Right ventricle myocardium inferior (tissue), 1 donor: Measurements from ENCODE around the gene SLC7A11. TPM values are rescaled to one million over a fixed set of nuclear protein-coding genes. Genes with fewer than 3 reads are reported as not detected.
A peak's percentile ranks its signal among the peaks of the same experiment; 100 is the strongest.
"Not testable (repeated sequence)": the region's sequence is repeated elsewhere in the genome, so short reads cannot be mapped to it uniquely, and the experiment has no call there.

Experiments
- ATAC-seq: fragments of 200-7000 bp; cut with Tn5 transposase; one replicate; pipeline ENCODE4 v1.9.1; 2020; ENCODE audit warnings: mild to moderate bottlenecking, moderate library complexity
- DNase-seq: peaks from one replicate; pipeline ENCODE4 v3.0.0; 2021; ENCODE audit errors: missing footprints
- intact Hi-C: fragments of 100-400 bp; cut with DNase I; formaldehyde crosslinking; loops from one replicate; pipeline ENCODE4 v1.11.0; 2022
- total RNA-seq: library from RNA; stranded (reverse); fragmentation: NEBNext Ultra II Directional; extraction: Animal tissue kit (Norgen Biotek cat#: 25700); gene quantifications from one replicate; pipeline ENCODE4 v1.2.1, GENCODE V29; 2021
- donor health status: DM: no; HTN: yes; CAD: no; lungs with severe emphysema.

SLC7A11 gene
- total RNA-seq, 1 donor from 2014 or later: 0.46 TPM

DNA sequence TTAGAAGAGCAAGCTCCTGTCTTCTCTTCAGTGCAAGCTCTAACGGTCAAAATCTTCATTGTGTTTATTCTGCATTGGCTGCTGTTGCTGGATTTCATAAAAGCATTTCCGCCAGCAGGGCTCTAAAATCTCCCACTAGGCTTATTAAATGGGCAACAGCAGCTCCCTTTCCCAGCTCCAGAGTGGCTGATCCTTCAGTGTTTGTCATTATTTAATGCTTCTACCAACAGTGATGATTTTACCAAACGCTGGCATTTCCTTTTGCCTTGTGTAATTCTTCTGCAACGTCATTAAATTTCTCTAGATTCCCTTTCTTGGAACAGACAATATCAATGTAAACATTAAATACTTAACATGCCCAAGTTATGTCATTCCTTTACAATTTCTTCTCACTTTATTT lies 20.1 kb downstream of the SLC7A11 start:
- intact Hi-C loops: no loop called here
- DNase-seq (no peak), ATAC-seq (no peak)

DNA sequence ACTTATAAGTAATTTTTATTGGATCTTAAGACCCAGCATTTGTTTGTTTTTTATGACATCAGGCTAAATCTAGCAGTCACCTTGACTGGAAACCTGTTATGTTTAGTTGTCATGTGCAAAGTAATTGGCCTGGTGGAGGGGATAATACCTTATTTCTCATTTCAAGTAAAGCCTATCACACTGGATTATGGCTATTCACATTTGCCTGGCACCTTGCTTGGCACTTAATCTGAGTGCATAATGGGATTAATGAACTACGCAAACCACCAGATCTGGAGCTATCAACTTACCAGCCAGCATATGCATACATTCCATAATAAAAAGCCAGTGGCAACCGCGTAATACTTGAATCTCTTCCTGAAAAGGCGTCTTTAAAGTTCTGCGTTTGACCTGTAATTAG lies 23.2 kb downstream of the SLC7A11 start:
- DNase-seq: no peak
- intact Hi-C loops: no loop called here
- ATAC-seq: no peak

DNA sequence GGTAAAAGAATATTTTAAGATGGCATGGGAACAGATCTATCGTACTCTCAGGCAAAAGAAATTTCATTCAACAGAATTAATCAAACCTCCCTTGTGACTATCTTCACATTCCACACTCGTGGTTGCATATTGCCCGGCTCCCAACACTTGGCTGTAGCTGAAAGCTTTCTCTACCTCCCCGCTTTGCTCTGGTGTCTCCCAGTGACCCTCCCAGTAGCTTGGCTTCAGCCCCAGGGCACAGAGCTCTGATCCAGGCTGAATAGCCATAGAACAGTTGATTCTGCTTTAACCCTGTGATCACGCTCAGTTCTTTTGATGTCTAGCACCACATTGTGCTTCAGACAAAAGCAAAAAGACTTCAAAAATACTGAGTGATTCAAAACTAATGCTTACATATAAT lies 24.6 kb downstream of the SLC7A11 start:
- intact Hi-C loops: no loop called here
- peak; percentile 27 for DNase-seq

DNA sequence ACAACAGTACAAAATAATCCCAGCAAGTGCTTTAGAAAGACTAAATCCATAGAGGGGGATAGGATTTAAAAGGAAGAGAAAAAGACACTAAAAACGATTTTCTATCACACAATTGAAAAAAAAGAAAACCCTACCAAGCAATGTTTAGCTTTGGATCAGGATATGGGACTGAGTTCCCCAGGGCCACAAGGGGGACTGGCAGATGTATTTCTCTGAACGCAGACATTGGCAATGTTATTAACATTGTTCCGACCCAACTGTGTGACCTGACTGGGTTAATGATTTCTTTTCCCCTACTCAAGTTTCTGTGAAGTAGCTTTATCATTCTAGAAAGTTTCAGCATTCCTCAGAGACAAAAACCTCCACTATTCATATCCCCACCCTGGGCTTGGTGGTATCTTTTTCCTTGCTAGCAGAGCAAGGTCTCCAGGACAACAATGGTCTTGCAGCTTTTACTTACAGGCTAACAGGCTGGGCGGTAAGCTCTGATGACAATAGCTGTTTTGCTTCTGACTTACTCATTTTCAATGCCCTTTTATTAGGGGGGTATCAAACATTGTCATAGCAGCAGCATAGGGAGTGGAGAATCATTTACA lies 25.8 kb downstream of the SLC7A11 start:
- DNase-seq: no peak
- ATAC-seq: no peak
- intact Hi-C loops: no loop called here

More for the DNA sequence above, 24.6 kb downstream of the SLC7A11 start:
- peak; percentile 62 for ATAC-seq

DNA sequence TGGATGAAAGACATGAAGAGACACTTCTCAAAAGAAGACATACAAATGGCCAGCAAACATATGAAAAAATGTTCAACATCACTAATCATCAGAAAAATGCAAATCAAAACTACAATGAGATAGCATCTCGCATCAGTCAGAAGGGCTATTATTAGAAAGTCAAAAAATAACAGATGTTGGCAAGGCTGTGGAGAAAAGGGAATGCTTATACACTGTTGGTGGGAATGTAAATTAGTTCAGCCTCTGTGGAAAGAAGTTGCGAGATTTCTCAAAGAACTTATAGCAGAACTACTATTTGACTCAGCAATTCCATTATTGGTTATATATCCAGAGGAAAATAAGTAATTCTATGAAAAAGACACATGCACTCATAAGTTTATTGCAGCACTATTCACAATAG lies 31.6 kb downstream of the SLC7A11 start:
- intact Hi-C loops, DNase-seq, ATAC-seq: not testable (repeated sequence)

DNA sequence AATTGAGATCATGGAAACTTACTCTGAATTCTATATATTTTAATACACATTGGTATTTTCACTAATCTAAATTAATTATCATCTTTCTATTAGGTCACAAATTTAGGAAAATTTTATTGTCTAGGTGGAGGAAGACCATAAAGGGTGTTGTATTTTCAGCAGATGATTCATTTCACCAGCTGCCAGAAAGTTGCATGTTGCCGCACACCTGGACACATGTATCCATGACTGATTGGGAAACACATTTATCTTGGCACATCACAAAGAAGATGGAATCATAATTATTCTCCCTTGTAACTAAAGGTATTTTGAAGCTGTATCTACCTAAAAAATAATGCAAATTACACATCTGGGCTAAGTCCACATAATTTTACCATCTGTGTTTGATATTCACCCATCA lies 33.1 kb downstream of the SLC7A11 start:
- no peak for DNase-seq
- intact Hi-C loops: no loop called here
- no peak for ATAC-seq

DNA sequence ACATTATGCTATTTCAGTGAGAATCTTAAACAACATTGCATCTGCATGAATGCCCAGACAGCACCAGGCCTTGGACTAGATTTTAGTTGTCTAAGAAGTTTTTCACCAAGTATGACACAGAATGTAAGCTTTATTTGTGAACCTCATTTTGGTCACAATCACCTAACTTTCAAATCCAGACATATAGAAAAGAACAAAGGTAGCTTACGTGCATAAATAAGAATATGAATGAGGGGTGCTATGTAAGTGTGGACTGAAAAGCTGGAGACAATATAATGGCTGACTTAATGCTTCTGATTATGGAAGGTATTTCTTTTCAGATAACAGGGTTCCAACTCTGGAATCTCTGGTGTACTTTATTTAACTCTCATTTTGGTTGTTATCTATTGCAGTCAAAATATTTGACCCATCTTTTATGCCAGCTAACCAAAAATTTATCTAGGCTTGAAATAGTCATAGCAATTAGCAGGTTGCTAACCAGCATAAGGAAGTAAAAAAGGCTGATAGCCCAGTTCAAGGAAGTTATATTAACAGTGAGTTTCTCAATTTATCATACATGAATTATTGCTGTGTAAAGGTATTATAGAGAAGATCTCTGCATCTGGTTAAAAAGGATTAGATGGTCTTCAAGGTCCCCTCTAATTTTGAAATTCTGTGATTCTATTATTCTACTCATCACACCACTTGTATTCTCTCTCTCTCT lies 36.5 kb downstream of the SLC7A11 start:
- DNase-seq (no peak), ATAC-seq (peak; percentile 34)
- intact Hi-C loops: no loop called here

DNA sequence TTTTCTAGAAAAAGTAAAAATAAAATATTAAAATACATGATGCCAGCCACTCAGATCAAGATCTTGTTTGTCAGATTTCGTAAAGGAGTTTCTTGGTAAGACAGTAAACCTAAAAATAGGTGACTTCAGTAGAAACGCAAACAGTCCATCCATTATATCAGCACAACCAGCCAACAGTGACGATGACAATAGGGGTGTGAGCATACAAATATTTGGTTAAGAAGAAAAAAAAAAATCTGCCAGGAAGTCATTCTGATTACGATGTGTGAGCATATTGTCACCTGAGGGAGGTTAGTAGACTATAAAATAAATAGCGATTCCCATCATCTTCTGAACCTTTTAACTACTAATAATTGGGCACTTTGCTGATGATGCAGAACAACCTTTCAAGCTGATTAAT lies 37.6 kb downstream of the SLC7A11 start:
- no peak for DNase-seq
- no peak for ATAC-seq
- intact Hi-C loops: no loop called here

DNA sequence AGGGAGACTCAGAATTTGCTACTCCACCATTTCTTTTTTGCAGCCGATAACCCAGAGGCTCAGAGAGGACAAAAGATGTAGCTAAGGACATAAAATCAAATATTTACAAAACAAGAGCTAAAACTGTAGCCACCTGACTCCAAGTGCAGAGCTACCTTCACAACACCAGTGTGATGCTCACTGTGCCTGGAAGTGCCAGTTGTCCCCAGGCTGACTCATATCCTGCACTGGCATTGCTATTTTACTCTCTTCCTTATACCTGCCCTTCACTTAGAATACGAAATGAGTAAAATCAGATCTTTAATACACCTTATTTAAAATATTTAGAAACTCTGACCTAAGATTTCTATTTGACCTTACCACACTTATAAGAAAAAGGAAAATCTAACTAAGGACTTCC lies 39.5 kb downstream of the SLC7A11 start:
- no peak for DNase-seq
- ATAC-seq: no peak
- intact Hi-C loops: no loop called here

DNA sequence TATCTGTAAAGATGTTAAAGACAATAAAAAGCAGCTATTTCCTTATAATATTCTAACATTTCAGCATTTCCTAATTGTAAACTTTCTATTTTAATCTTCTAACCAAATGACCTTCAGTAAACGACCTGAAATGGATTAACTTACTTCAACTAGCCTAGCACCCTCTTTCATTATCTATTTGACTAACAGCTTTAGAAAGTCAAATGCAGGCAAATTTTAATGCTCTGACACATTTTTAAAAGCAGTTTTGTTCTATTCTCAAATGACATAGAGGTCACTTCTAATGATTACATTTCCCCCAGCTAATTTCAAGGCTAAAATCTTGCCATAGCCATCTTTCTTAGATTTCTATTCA lies 41.9 kb downstream of the SLC7A11 start:
- intact Hi-C loops: no loop called here
- ATAC-seq (no peak), DNase-seq (no peak)

DNA sequence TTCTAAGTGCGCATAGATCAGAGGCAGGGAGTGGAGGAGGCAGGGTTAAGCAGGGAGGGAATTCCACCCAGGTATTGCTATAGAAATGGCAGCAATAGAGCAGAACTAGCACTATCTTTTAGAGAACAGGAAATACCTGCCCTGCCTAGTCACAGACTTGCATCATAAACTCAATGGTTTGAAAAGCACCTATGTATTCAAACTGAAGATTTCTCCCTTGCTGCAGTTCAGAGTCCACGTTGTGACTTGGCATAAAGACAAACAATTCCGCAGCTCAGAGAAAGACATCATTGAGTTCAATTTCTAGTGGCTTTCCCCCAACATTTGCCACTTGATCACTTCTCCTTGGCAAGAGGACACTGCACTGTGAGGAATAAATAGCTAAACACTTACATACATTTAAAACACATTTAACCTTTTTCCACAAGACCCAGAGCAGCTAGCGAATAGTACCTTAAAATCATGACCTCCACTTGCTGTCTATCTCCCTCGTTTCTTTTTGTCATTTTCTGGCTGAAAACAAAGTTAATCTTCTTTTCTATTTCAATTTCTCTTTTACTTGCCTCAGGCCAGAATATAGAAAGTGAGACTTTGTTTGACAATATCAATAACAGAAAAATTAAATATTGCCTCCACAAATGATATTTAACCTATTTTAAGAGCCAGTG lies 42.4 kb downstream of the SLC7A11 start:
- DNase-seq (no peak), ATAC-seq (no peak)
- intact Hi-C loops: no loop called here

DNA sequence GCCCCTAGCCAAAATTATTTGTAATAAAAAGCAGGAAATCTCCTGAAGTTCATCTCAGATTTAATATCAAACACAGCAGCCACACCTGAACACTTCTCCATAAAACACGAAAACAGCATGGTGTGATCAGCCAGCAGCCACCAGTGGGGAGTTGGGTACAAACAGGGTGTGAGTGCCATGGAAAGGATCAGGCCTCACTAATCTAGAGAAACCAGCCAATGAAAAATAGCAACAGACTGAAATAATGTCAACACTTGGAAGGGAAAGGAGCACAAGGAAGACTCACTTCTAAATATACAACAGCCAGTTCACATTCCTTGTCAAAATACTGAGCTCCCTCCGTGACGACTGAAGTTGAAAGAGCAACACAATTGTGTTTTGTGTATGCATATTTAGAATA lies 46.0 kb downstream of the SLC7A11 start:
- intact Hi-C loops: no loop called here

DNA sequence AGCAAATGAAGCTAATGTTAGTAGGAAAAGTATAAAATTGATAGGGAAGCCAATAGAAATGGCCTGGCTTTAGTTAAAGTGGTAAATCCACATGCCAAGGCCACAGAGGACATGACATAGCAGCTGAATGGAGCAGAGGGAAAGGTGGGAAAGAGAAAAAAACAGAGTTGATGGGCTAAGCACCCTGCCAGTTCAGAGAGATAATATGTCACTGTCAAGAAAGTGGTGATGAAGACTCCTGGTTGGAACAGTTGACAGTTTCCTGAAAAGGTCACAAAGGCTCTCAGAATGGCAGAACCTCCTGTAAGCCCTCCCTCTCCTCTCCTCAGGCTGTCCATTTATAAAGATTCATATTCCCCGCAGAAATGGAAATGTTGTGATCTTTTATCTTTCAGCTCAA lies 48.2 kb downstream of the SLC7A11 start:
- intact Hi-C loops: no loop called here
- peak; percentile 67 for ATAC-seq
- no peak for DNase-seq

More for the DNA sequence above, 46.0 kb downstream of the SLC7A11 start:
- DNase-seq (no peak), ATAC-seq (peak; percentile 84)

DNA sequence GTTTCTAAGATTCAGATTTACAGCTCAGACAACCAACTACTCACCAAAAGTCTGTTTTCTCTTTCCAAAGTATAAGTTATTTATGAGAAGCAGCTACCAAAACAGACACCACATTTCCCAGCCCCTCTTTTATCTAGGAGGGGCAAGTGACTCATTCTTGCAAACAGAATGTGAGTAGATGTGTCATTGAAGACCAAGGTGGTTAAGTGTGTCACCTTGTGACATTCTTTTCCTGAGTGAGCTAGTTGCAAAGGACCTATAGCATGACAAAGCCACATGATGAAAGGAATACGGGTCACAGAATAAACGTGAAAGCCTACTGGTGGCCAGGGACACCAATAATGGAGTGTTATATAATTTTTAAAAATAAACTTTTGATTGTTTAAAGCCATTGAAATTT lies 50.0 kb downstream of the SLC7A11 start:
- ATAC-seq: no peak
- no peak for DNase-seq
- intact Hi-C loops: no loop called here

DNA sequence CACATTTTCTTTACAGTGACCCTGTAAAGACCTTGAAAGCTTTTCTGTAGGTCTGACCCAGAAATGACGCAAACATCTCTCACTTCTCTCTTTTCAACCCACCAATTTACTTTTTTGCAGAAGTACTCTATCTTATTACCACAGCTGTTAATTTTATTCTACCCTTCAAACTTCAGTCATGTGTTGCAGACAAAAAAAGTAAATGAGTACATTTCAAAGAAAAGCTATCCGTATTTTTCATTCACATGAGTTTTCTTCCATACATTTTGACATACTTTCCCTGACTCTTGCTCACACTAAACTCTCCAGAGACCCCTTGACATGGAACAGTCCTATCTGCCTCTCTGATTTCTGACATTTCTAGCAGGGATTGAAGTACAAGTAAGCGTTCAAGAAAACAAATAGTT lies 51.7 kb downstream of the SLC7A11 start:
- intact Hi-C loops: no loop called here

DNA sequence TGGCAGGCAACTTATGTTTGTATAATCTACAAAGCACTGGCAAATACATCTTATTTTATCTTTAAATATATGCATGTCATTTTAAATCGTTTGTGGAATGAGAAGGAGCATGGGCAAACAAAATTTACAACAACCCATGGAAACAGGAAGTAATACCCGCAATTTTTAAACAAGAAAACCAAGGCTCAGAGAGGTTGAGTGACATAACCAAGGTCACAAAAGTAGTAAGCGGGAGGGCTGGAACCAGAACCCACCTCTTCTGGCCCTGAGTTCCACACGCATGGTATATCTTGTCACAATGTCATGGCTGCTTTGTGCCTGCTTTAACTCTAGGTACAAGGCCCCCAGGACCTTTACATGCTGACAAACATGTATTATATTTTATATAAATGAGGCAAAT lies 52.9 kb downstream of the SLC7A11 start:
- no peak for ATAC-seq
- no peak for DNase-seq
- intact Hi-C loops: loop anchor here (5.0 kb wide), 1 partner anchor 213 kb away; no protein-coding TSS in a partner anchor

More for the DNA sequence above, 51.7 kb downstream of the SLC7A11 start:
- ATAC-seq: no peak
- no peak for DNase-seq

DNA sequence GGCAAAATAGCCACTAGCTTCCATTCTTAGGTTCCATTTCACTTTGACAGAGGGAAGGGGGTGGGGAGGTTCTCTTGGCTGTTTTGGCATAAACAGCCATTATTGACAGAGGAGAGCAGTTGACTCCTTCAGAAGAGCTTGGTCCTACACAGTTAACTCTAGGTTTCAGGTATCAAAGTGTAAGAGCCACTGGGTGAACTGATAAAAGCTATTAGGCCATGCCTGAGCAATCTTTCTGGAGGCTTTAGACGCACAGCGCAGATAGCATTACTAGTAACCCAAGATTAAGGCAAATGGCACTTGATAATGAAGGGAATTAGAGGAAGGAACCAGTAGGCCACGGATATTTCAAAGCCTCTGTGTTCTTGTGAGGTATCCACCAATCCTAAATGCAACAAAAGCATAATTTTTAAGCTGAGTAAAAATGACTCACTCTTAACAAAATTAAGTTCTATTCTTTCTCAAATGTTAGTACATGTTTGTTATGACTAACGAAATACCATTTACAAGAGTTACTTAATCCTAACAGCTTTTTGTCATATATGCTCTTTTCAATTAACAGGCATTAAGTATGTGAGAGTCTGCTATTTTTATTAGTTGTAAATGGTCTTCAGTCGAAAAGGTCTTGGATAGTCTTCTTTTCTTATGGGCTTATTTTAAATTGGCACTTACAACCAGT lies 53.6 kb downstream of the SLC7A11 start:
- intact Hi-C loops: loop anchor here (5.0 kb wide), 1 partner anchor 214 kb away; no protein-coding TSS in a partner anchor
- ATAC-seq (no peak), DNase-seq (no peak)

DNA sequence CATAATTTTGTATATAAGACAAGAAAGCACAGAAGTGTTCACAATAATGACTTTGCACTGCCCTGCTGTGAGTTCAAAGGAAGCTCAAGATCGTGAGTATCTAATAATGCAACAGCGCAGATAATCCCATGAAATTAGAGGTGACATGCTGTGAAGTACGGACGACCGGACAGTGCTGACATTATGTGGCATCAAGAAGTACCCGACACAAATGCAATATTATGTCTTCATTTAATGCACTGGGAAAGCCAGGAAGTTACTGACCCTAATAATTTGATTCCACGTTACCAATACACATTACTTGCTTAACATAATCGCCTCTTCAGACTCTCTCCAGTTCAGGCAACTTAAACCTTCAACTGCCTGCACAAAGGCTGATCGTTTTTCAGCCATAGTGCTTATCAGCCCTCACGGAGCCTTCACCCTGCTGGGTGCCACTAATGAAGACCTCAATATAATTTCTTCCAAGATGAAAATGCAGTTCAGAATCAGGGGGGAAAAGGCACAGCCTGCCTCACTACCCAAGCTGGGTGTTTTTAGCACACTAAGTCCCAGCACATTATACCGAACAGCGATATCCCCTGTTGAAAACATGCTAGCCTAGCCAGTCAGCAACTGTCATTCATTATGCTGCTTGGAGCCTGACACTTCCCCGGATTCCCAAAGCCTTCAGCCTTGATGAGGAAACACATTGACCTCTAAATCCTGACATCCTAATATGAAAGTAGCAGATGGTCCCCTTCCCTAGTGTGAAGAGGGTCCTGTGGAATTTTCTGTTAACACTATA lies 56.1 kb downstream of the SLC7A11 start:
- ATAC-seq (peak; percentile 60), DNase-seq (no peak)
- intact Hi-C loops: loop anchor here (5.0 kb wide), 1 partner anchor 216 kb away; no protein-coding TSS in a partner anchor

DNA sequence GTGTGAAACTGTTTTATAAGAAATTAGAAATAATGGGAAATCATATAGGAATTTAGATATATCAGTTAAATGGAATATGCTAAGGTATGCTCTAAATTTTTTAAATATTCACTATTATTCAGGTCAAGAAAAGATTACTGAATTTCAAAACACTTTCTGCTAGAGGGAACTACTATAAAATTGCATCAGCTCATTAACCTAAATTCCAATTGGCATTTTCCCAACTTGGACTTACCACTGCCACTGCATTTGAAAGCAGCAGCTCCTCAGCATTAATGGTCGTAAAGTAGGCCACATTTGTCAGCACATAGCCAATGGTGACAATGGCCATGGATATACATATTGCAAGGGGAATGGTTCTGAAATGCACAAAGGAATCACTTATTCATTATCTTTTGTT lies 57.3 kb downstream of the SLC7A11 start:
- intact Hi-C loops: loop anchor here (5.0 kb wide), 2 partner anchors 217 to 307 kb away; no protein-coding TSS in a partner anchor
- no peak for DNase-seq
- no peak for ATAC-seq
